Measurements from ENCODE around the gene HKDC1.

DNA sequence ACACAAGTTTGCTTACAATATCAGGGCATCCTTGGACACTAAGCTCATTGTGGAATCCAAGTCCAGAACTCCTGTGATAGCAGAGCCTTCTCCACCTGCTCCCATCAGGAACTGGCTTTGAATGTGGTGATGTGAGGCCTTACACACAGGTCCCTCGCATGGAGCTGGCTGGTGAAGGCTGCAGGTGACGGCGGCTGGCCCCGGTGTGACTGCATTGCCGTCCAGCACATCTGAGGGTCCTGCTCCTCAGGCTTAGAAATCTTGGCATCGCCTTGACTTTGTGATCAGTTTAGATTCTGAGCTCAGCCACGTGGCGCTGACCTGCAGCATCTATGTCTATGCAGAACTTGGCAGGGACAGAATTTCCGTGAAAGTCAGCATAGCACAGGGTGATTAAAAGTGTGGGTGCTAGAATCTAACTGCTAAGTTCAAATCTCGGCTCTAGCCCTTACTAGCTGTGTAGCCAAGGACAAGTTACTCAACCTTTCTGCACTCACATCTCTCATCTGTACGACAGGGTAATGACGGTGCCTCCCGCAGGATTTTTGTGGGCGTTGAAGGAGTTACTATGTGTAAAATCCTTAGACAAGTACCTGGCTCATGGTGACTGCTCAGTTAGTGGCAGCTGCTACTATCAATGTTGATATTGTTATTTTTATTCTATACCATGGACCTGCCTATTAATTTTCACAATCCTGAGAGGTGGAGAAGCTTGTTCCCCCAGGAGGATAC, 26.6 kb downstream of the HKDC1 start:
- TF ChIP-seq, protein P1, sequence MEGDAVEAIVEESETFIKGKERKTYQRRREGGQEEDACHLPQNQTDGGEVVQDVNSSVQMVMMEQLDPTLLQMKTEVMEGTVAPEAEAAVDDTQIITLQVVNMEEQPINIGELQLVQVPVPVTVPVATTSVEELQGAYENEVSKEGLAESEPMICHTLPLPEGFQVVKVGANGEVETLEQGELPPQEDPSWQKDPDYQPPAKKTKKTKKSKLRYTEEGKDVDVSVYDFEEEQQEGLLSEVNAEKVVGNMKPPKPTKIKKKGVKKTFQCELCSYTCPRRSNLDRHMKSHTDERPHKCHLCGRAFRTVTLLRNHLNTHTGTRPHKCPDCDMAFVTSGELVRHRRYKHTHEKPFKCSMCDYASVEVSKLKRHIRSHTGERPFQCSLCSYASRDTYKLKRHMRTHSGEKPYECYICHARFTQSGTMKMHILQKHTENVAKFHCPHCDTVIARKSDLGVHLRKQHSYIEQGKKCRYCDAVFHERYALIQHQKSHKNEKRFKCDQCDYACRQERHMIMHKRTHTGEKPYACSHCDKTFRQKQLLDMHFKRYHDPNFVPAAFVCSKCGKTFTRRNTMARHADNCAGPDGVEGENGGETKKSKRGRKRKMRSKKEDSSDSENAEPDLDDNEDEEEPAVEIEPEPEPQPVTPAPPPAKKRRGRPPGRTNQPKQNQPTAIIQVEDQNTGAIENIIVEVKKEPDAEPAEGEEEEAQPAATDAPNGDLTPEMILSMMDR (conservative IDR thresholded peaks at IDR 0.05; ENCODE audit: low read length): no peak
- TF ChIP-seq EZH2phosphoT487 (IDR thresholded peaks at IDR 0.05; ENCODE audit: borderline replicate concordance, low read depth, low read length): no peak
